Spinal cord (tissue), 10 donors: ENCODE measurements around the gene CD1C. TPM values are rescaled to one million over a fixed set of nuclear protein-coding genes. Genes with fewer than 3 reads are reported as not detected.
"Not testable (repeated sequence)": the region's sequence is repeated elsewhere in the genome, so short reads cannot be mapped to it uniquely, and the experiment has no call there.

Experiments
- DNase-seq, 6 donors: peaks; one replicate each; pipeline versions ENCODE4 v3.0.0 to v3.0.0-alpha.2; 2013 to 2015; ENCODE audit warnings: low spot score in 6 of 6, low read depth in 4 of 6
- H3K27ac ChIP-seq: one replicate; pipeline ENCODE4 v1.5.1; 2013; ENCODE audit warnings: low read depth, low read length, control low read depth
- H3K27me3 ChIP-seq: one replicate; pipeline ENCODE4 v1.6.1; 2013; ENCODE audit warnings: low read length; ENCODE audit not compliant: control insufficient read depth, insufficient read depth
- H3K36me3 ChIP-seq: one replicate; pipeline ENCODE4 v1.6.1; 2013; ENCODE audit warnings: low read length; ENCODE audit not compliant: control insufficient read depth, insufficient read depth
- H3K4me1 ChIP-seq: one replicate; pipeline ENCODE4 v1.6.1; 2013; ENCODE audit warnings: low read length; ENCODE audit not compliant: control insufficient read depth, insufficient read depth
- H3K4me3 ChIP-seq: one replicate; pipeline ENCODE4 v1.5.1; 2013; ENCODE audit warnings: low read depth, low read length, control low read depth
- H3K9me3 ChIP-seq: one replicate; pipeline ENCODE4 v1.6.1; 2013; ENCODE audit warnings: low read length; ENCODE audit not compliant: control insufficient read depth, insufficient read depth
- WGBS: methylation state at CpG from one replicate; pipeline ENCODE4 v1.1.5; 2013; ENCODE audit warnings: missing lambda C conversion rate; ENCODE audit not compliant: insufficient coverage; 5-methylcytosine and 5-hydroxymethylcytosine counted together
- polyA plus RNA-seq, 2 donors: library from polyadenylated mRNA; unstranded; fragments of 120-200 nt; gene quantifications; one replicate each; pipeline ENCODE4 v1.2.1, GENCODE V29; 2013; ENCODE audit not compliant: insufficient read length in 2 of 2
- total RNA-seq, 2 donors: library from RNA; depleted of rRNA in 1 of 2; stranded (reverse); fragments of 120-200 nt in 1 of 2; fragments of >200 nt in 1 of 2; gene quantifications; one replicate each; pipeline versions ENCODE4 v1.2.3 to v1.2.4, GENCODE V29; 2013 to 2014
- donor health status: healthy.

The CD1C gene
- total and polyA plus RNA-seq, 4 donors = 0.24 to 0.61 TPM; not detected in 2

DNA sequence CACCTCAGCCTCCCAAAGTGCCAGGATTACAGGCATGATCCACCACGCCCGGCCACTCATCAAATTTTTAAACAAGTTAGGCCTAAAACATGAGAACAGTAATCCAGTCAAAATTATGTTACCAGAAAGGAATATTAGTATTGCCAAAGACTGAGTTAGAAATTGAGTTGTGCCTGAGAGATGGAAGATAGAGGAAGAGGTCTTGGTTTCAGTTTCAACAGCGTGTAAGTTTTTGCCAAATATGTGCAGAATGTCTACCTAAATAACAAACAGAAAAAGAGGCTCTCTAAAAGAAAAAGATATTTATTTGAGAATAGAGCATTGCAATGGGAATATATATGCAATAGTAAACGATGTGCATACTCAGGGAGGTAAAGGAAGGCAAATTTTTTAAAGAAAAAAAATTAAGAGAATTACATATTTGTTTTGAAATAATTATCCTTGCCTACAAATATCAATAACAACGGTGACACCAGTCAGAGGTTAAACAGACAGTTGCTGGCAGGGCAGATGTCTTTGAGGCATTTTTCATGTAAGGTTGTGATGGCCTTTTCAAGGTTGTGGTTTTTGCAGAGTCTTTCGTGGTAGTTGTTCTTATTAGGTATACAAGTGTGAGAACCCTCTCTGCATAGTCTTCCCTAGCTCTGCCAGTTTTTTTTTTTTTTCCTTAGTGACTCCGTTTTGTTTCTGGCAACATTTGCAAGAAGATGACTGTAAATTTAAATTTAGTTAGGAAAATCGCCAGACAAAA lies 43.9 kb downstream of the CD1C start:
- H3K4me1 ChIP-seq = no peaks in the 10 kb centered on the region
- WGBS = no CpG with 5 or more reads among the region's 8 CpGs
- no peaks in the 10 kb centered on the region for H3K27me3 ChIP-seq
- H3K27ac ChIP-seq = no peak overlapping the region
- H3K36me3 ChIP-seq = no peaks in the 10 kb centered on the region
- H3K9me3 ChIP-seq = no peaks in the 10 kb centered on the region
- no peak overlapping the region for H3K4me3 ChIP-seq
- no peak for DNase-seq

DNA sequence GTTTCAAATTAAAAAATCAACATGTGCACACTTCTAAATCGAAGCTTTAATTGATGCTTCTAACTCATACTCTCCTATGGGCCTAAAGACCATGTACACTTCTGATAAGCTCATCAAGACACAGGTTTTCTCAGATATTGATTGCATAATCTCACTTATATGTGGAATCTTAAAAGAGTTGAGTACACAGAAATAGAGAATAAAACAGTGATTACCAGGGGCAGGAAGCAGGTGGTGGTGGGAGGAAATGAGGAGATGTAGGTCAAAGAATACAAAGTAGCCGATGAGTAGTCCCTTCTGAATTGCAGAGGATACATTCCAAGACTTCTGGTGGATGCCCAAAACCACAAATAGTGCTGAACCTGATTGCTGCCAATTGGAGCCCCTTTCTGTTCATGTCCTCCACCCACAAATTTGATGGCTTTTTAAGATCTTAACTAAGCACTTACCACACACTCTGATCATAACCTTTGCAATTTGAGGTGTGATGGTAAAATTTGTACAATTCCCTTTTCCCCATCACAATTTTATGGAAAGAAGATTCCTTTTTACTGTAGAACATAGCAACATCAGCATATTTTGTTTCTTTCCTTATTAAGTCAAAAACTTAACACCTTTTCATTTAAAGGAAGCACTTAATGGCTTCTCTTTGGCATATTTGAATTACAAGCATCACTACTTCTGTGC lies 44.9 kb downstream of the CD1C start:
- Histone ChIP-seq H3K27me3 (no peaks in the 10 kb centered on the region), H3K27ac (no peak overlapping the region), H3K4me3 (no peak overlapping the region), H3K4me1 (no peaks in the 10 kb centered on the region), H3K36me3 (no peaks in the 10 kb centered on the region), H3K9me3 (no peaks in the 10 kb centered on the region)
- WGBS = 80% methylated on average over 1 of the region's 2 CpGs
- no peak for DNase-seq

DNA sequence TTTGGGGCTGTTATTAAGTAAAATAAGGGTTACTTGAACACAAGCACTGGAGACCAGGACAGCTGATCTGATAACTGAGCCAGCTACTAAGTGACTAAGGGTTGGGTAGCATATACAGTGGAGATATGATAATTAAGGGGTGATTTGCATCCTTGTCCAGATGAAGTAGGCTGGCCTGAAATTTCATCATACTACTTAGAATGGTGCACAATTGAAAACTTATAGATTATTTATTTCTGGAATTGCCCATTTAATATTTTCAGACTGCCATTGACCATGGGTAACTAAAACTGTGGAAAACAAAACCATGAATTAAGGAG lies 45.5 kb downstream of the CD1C start:
- no peak for DNase-seq
- H3K4me3 ChIP-seq = no peak overlapping the region
- no peaks in the 10 kb centered on the region for H3K4me1 ChIP-seq
- H3K27ac ChIP-seq = no peak overlapping the region
- H3K9me3 ChIP-seq = no peaks in the 10 kb centered on the region
- H3K36me3 ChIP-seq = no peaks in the 10 kb centered on the region
- H3K27me3 ChIP-seq = no peaks in the 10 kb centered on the region

DNA sequence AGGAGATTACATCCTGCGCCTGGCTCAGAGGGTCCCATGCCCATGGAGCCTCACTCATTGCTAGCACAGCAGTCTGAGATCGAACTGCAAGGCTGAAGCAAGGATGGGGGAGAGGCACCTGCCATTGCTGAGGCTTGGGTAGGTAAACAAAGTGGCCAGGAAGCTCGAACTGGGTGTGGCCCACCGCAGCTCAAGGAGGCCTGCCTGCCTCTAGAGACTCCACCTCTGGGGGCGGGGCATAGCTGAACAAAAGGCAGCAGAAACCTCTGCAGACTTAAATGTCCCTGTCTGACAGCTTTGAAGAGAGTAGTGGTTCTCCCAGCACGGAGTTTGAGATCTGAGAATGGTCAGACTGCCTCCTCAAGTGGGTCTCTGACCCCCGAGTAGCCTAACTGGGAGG lies 46.7 kb downstream of the CD1C start:
- not testable (repeated sequence) for H3K27ac ChIP-seq, H3K9me3 ChIP-seq, H3K4me1 ChIP-seq, H3K4me3 ChIP-seq, H3K36me3 ChIP-seq, DNase-seq, H3K27me3 ChIP-seq
- WGBS = 86% methylated on average over 6 of the region's 7 CpGs

Other genes with a start within 250 kb of the CD1C start
- 1 to 10 TPM in 1 of 2 donors, under 1 TPM in 1; 0.99 to 1.6 TPM for gene CD1D, start 109.0 kb upstream of the CD1C start, total RNA-seq
- gene CD1D, start 109.0 kb upstream of the CD1C start, polyA plus RNA-seq = under 1 TPM; 0.90 TPM
- not detected for gene CD1A, start 35.5 kb upstream of the CD1C start, total RNA-seq
- not detected for gene CD1A, start 35.5 kb upstream of the CD1C start, polyA plus RNA-seq
- gene CD1B, start 41.6 kb downstream of the CD1C start, total RNA-seq = not detected
- gene CD1B, start 41.6 kb downstream of the CD1C start, polyA plus RNA-seq = not detected
- gene CD1E, start 64.0 kb downstream of the CD1C start, total RNA-seq = under 1 TPM; 0.10 to 0.17 TPM
- not detected for gene CD1E, start 64.0 kb downstream of the CD1C start, polyA plus RNA-seq
- gene OR10T2, start 109.5 kb downstream of the CD1C start, total RNA-seq = not detected
- gene OR10T2, start 109.5 kb downstream of the CD1C start, polyA plus RNA-seq = not detected
- not detected for gene OR10K2, start 136.3 kb downstream of the CD1C start, total RNA-seq
- gene OR10K2, start 136.3 kb downstream of the CD1C start, polyA plus RNA-seq = not detected
- gene OR10K1, start 171.9 kb downstream of the CD1C start, total RNA-seq = not detected
- gene OR10K1, start 171.9 kb downstream of the CD1C start, polyA plus RNA-seq = not detected
- gene OR10R2, start 182.3 kb downstream of the CD1C start, total RNA-seq = not detected
- not detected for gene OR10R2, start 182.3 kb downstream of the CD1C start, polyA plus RNA-seq